ENCODE data around the gene CLPX. TPM values are rescaled to one million over a fixed set of nuclear protein-coding genes. Genes with fewer than 3 reads are reported as not detected.
"Not testable (repeated sequence)": the region's sequence is repeated elsewhere in the genome, so short reads cannot be mapped to it uniquely, and the experiment has no call there.

The CLPX gene
- total RNA-seq, 6 donors from 2014 or later = 39.3 to 105 (median 49.4) TPM

GRCh38 chr15:65146438-65146837 is 38.7 kb downstream of the CLPX start:
- TF ChIP-seq POLR2AphosphoS5 (IDR thresholded peaks at IDR 0.05) = no peak
- no peak for TF ChIP-seq CTCF (IDR thresholded peaks at IDR 0.05)
- no peak for TF ChIP-seq POLR2A (IDR thresholded peaks at IDR 0.05)
- no peak for TF ChIP-seq EP300 (IDR thresholded peaks at IDR 0.05)
- no peak overlapping the region for H3K4me3 ChIP-seq
- ATAC-seq (ENCODE audit: low FRiP score in 2 of 2) = no peak
- no peaks in the 10 kb centered on the region for H3K4me1 ChIP-seq
- 85 to 92% methylated on average over 4 of the region's 4 CpGs for WGBS, 2 donors
- peaks cover 9 to 45% (median 24%) of the 10 kb centered on the region in 4 donors for H3K36me3 ChIP-seq
- no peaks in the 10 kb centered on the region for H3K27me3 ChIP-seq
- H3K9me3 ChIP-seq = no peaks in the 10 kb centered on the region
- DNase-seq = no peak
- H3K27ac ChIP-seq = no peak overlapping the region

DNA sequence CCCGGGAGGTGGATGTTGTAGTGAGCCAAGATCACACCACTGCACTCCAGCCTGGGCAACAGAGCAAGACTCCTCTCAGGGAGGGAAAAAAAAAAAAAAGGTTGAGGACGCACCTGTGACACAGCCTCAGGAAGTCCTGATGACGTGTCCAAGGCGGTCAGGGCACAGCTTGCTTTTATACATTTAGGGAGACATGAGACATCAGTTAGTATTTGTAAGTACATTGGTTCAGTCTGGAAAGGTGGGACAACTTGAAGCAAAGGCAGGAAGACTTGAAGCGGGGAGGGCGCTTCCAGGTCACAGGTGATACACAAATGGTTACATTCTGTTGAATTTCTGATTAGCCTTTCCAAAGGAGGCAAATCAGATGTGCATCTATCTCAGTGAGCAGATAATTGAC is 46.5 kb downstream of the CLPX start:
- 93% methylated on average over 6 of the region's 6 CpGs for WGBS, 2 donors
- not testable (repeated sequence) for H3K36me3 ChIP-seq

DNA sequence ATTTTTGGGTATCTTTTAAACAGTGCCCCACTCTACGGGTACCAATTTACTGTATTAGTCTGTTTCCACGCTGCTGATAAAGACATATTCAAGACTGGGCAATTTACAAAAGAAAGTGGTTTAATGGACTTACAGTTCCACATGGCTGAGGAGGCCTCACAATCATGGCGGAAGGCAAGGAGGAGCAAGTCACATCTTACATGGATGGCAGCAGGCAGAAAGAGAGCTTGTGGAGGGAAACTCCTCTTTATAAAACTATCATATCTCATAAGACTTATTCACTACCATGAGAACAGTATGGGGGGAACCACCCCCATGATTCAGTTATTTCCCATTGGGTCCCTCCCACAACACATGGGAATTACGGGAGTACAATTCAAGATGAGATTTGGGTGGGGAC is 47.2 kb downstream of the CLPX start:
- H3K27me3 ChIP-seq; H3K4me3 ChIP-seq; DNase-seq; ATAC-seq (ENCODE audit: low FRiP score in 2 of 2); H3K36me3 ChIP-seq; H3K27ac ChIP-seq; H3K9me3 ChIP-seq: not testable (repeated sequence)
- H3K4me1 ChIP-seq = peaks cover 3 to 10% (median 4%) of the 10 kb centered on the region in 4 donors
- WGBS, 2 donors = 97% methylated on average over 4 of the region's 4 CpGs

More for the DNA sequence above, 46.5 kb downstream of the CLPX start:
- H3K9me3 ChIP-seq; H3K27ac ChIP-seq; DNase-seq; H3K27me3 ChIP-seq; H3K4me3 ChIP-seq; ATAC-seq (ENCODE audit: low FRiP score in 2 of 2); H3K4me1 ChIP-seq: not testable (repeated sequence)

- WGBS, 2 donors = 92 to 99% methylated on average over 3 to 7 of the region's 7 CpGs
- DNase-seq = peak in 1 of 2 donors; percentile 11
- not testable (repeated sequence) for ATAC-seq (ENCODE audit: low FRiP score in 2 of 2)
Observed at GRCh38 chr15:65137089-65137488, 48.1 kb downstream of the CLPX start.

DNA sequence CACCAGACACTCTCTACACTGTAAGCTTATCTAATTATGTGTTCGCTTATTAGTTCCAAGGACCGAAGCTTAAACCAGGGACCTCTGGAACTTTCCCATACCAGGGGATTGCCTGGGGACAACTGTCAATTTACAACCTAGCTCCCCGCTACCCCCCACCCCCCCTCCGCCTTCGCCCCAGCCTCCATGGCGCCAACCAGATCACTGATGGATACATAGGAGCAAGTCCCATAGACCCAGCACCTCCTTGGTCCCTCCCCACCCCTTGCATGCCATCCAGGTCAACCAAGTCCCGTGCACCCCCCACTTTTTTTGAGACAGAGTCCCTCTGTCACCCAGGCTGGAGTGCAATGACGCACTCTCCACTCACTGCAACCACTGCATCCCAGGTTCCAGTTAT is 50.6 kb downstream of the CLPX start:
- WGBS, 2 donors = 91 to 96% methylated on average over 8 of the region's 8 CpGs
- Histone ChIP-seq H3K36me3 (peaks cover 0 to 9% (median 2%) of the 10 kb centered on the region in 4 donors), H3K4me3 (peak overlapping the region in 2 of 4 donors; percentile 89 to 90), H3K4me1 (peaks cover 19 to 32% (median 20%) of the 10 kb centered on the region in 4 donors), H3K27me3 (no peaks in the 10 kb centered on the region), H3K9me3 (peaks cover 0 to 4% (median 2%) of the 10 kb centered on the region in 4 donors), H3K27ac (no peak overlapping the region)
- no peak for ATAC-seq (ENCODE audit: low FRiP score in 2 of 2)
- DNase-seq = no peak
- TF ChIP-seq POLR2A (IDR thresholded peaks at IDR 0.05) = no peak
- no peak for TF ChIP-seq CTCF (IDR thresholded peaks at IDR 0.05)
- no peak for TF ChIP-seq POLR2AphosphoS5 (IDR thresholded peaks at IDR 0.05)
- TF ChIP-seq EP300 (IDR thresholded peaks at IDR 0.05) = no peak

More at GRCh38 chr15:65137089-65137488, 48.1 kb downstream of the CLPX start:
- H3K4me3 ChIP-seq, H3K27ac ChIP-seq, H3K27me3 ChIP-seq, H3K36me3 ChIP-seq, H3K9me3 ChIP-seq: not testable (repeated sequence)
- peaks cover 7 to 18% (median 10%) of the 10 kb centered on the region in 4 donors for H3K4me1 ChIP-seq

- peak; percentile 90 to 92 for DNase-seq
- H3K27ac ChIP-seq = peak within 1 kb of the TSS; percentile 83 to 93 (median 89)
- peaks cover 19 to 32% (median 20%) of the 10 kb centered on the region in 4 donors for H3K4me1 ChIP-seq
- peak within 1 kb of the TSS; percentile 89 to 95 (median 90) for H3K4me3 ChIP-seq
- peaks cover 0 to 4% (median 2%) of the 10 kb centered on the region in 4 donors for H3K9me3 ChIP-seq
- no peaks in the 10 kb centered on the region for H3K27me3 ChIP-seq
- peak; percentile 91 to 95 for ATAC-seq (ENCODE audit: low FRiP score in 2 of 2)
- WGBS, 2 donors = 1 to 2% methylated on average over 16 to 34 of the region's 45 CpGs
- H3K36me3 ChIP-seq = peaks cover 0 to 14% (median 8%) of the 10 kb centered on the region in 4 donors
- TF ChIP-seq POLR2AphosphoS5 (IDR thresholded peaks at IDR 0.05) (peak; percentile 80 to 89), POLR2A (IDR thresholded peaks at IDR 0.05) (peak in 3 of 4 donors; percentile 54 to 78 (median 70)), CTCF (IDR thresholded peaks at IDR 0.05) (no peak), EP300 (IDR thresholded peaks at IDR 0.05) (no peak)
Observed at GRCh38 chr15:65133548-65134200, 51.5 kb downstream of the CLPX start, which contains the start of gene PDCD7. Gene PDCD7, minus strand, starts transcription at chr15:65133808. Its CDS starts 27 bp downstream, at chr15:65133781.

Measured in upper lobe of left lung (tissue), 6 donors.